Endodermal cell (in vitro differentiated cells): Measurements from ENCODE around the gene IL25. TPM values are rescaled to one million over a fixed set of nuclear protein-coding genes. Genes with fewer than 3 reads are reported as not detected.
A peak's percentile ranks its signal among the peaks of the same experiment; 100 is the strongest.

Experiments
- DNase-seq: peaks from one replicate; pipeline ENCODE4 v3.0.0-alpha.2; 2017
- H3K27ac ChIP-seq: 2 replicates; pipeline ENCODE4 v1.5.1; 2013; ENCODE audit warnings: mild to moderate bottlenecking, low read depth, low read length, moderate library complexity
- H3K27me3 ChIP-seq: 2 replicates; pipeline ENCODE4 v1.6.1; 2013; ENCODE audit warnings: mild to moderate bottlenecking, low read length, moderate library complexity; ENCODE audit not compliant: insufficient read depth, control insufficient read depth, poor library complexity, severe bottlenecking
- H3K36me3 ChIP-seq: 2 replicates; pipeline ENCODE4 v1.7.0; 2013; ENCODE audit warnings: mild to moderate bottlenecking, low read length, moderate library complexity; ENCODE audit not compliant: control insufficient read depth, insufficient read depth
- H3K4me1 ChIP-seq: one replicate; pipeline ENCODE4 v1.7.0; 2013; ENCODE audit warnings: low read length; ENCODE audit not compliant: control insufficient read depth, insufficient read depth
- H3K4me3 ChIP-seq: 2 replicates; pipeline ENCODE4 v1.5.1; 2013; ENCODE audit warnings: mild to moderate bottlenecking, low read length, moderate library complexity
- H3K9ac ChIP-seq: 2 replicates; pipeline ENCODE4 v1.6.1; 2013; ENCODE audit warnings: mild to moderate bottlenecking, low read length, moderate library complexity; ENCODE audit not compliant: poor library complexity, severe bottlenecking; ENCODE audit errors: extremely low read depth
- H3K9me3 ChIP-seq: 2 replicates; pipeline ENCODE4 v1.6.1; 2013; ENCODE audit warnings: mild to moderate bottlenecking, low read length, moderate library complexity; ENCODE audit not compliant: control insufficient read depth
- H3K27ac Mint-ChIP-seq: 2 replicates; pipeline ENCODE4 v1.8.0; 2020; ENCODE audit warnings: mixed read lengths
- H3K27me3 Mint-ChIP-seq: 2 replicates; pipeline ENCODE4 v1.8.0; 2021; ENCODE audit warnings: mild to moderate bottlenecking, mixed read lengths; ENCODE audit not compliant: insufficient read depth
- H3K36me3 Mint-ChIP-seq: 2 replicates; pipeline ENCODE4 v1.8.0; 2020; ENCODE audit warnings: low read depth, mixed read lengths
- H3K4me1 Mint-ChIP-seq: 2 replicates; pipeline ENCODE4 v1.8.0; 2020; ENCODE audit warnings: mixed read lengths
- H3K4me3 Mint-ChIP-seq: 2 replicates; pipeline ENCODE4 v1.8.0; 2020; ENCODE audit warnings: mild to moderate bottlenecking, moderate library complexity, mixed read lengths
- H3K9me3 Mint-ChIP-seq: 2 replicates; pipeline ENCODE4 v1.8.0; 2020; ENCODE audit warnings: mild to moderate bottlenecking, mixed read lengths
- WGBS, 2 experiments: methylation state at CpG; one replicate each; pipeline versions ENCODE4 v1.1.5 to v1.1.7; 2013; ENCODE audit warnings: missing lambda C conversion rate in 2 of 2, mixed read lengths in 1 of 2; ENCODE audit not compliant: insufficient coverage in 1 of 2, insufficient read length in 1 of 2; 5-methylcytosine and 5-hydroxymethylcytosine counted together
- total RNA-seq, 2 donors: library from RNA; stranded (reverse); fragmentation: NEBNext Ultra II Directional in 1 of 2; extraction: Animal tissue kit (Norgen Biotek cat#: 25700) in 1 of 2; gene quantifications; 2 replicates in 1 of 2; 3 replicates in 1 of 2; pipeline ENCODE4 v1.2.1, GENCODE V29; 2021
- TF ChIP-seq, protein P1 (sequence below): fragments of 200-600 bp; sonication (generic); conservative IDR thresholded peaks from 2 replicates; pipeline ENCODE4 v1.5.0; 2021; ENCODE audit warnings: antibody characterized with exemption, mild to moderate bottlenecking

Gene IL25
- total RNA-seq, 2 donors from 2014 or later, result not detected

- Mint-ChIP-seq H3K36me3 (peaks cover 31% of the 10 kb centered on the region), H3K4me3 (peak overlapping the region; percentile 90), H3K27me3 (peaks cover 22% of the 10 kb centered on the region), H3K4me1 (peaks cover 36% of the 10 kb centered on the region), H3K27ac (peak overlapping the region; percentile 94), H3K9me3 (no peaks in the 10 kb centered on the region)
- peak overlapping the region; percentile 73 for H3K9ac ChIP-seq
- H3K9me3 ChIP-seq, result no peaks in the 10 kb centered on the region
- peak; percentile 76 for DNase-seq
- TF ChIP-seq, protein P1, sequence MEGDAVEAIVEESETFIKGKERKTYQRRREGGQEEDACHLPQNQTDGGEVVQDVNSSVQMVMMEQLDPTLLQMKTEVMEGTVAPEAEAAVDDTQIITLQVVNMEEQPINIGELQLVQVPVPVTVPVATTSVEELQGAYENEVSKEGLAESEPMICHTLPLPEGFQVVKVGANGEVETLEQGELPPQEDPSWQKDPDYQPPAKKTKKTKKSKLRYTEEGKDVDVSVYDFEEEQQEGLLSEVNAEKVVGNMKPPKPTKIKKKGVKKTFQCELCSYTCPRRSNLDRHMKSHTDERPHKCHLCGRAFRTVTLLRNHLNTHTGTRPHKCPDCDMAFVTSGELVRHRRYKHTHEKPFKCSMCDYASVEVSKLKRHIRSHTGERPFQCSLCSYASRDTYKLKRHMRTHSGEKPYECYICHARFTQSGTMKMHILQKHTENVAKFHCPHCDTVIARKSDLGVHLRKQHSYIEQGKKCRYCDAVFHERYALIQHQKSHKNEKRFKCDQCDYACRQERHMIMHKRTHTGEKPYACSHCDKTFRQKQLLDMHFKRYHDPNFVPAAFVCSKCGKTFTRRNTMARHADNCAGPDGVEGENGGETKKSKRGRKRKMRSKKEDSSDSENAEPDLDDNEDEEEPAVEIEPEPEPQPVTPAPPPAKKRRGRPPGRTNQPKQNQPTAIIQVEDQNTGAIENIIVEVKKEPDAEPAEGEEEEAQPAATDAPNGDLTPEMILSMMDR, result no peak
- peaks cover 8% of the 10 kb centered on the region for H3K27me3 ChIP-seq
- H3K27ac ChIP-seq, result peak overlapping the region; percentile 97
- peak overlapping the region; percentile 84 for H3K4me3 ChIP-seq
- WGBS, 2 experiments, result 14 to 21% methylated on average over 6 to 21 of the region's 21 CpGs
- H3K36me3 ChIP-seq, result peaks cover 32% of the 10 kb centered on the region
- H3K4me1 ChIP-seq, result no peaks in the 10 kb centered on the region
Measured at GRCh38 chr14:23364164-23365035, 8.2 kb upstream of the IL25 start.

DNA sequence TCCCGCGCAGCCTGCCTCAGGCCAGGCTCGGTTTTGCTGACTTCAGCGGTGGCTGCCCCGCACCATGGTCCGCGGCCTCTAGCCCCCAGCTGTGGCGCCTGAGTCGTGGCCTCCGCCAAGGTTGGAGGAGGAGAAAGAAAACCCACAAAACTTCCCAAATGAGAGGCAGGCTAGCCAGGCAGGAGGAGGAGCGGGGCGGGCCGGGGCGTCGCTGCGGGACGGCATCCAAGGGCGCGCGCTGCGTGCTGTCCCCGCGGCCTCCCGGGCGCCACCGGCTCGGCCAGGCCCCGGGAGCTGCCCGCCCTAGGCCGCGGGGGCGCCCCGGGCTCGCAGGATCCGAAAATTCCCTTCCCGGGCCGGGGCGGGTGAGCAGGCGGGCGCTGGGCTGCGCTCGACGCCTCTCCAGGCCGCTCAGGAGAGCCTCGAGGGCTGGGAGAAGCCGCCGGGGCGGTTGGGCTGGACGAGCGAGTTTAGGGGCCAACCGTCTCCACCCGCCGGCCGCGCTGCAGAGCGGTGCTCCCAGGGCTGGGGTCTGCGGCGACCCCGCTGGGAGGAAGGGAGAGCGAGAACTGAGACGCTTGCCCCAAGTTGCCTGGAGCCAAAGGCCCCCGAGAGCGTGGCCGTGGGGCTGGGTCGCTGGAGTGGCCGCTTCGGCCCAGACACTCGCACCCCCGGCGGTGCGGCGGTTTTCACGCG, 7.4 kb upstream of the IL25 start, which contains the start of gene EFS:
Gene EFS (minus strand): TSS at position 137 of the 696 bp plus-strand sequence. CDS start 147 bp downstream, outside the sequence.
- H3K27me3 Mint-ChIP-seq, result peaks cover 24% of the 10 kb centered on the region
- H3K36me3 Mint-ChIP-seq, result peaks cover 26% of the 10 kb centered on the region
- H3K27ac ChIP-seq, result peak within 1 kb of the TSS; percentile 97
- H3K4me3 Mint-ChIP-seq, result peak within 1 kb of the TSS; percentile 90
- peak within 1 kb of the TSS; percentile 94 for H3K27ac Mint-ChIP-seq
- H3K9me3 ChIP-seq, result no peaks in the 10 kb centered on the region
- H3K4me3 ChIP-seq, result peak within 1 kb of the TSS; percentile 84
- no peaks in the 10 kb centered on the region for H3K9me3 Mint-ChIP-seq
- peaks cover 24% of the 10 kb centered on the region for H3K36me3 ChIP-seq
- H3K27me3 ChIP-seq, result peaks cover 8% of the 10 kb centered on the region
- H3K4me1 Mint-ChIP-seq, result peaks cover 36% of the 10 kb centered on the region
- peak; percentile 78 for DNase-seq
- peak within 1 kb of the TSS; percentile 73 for H3K9ac ChIP-seq
- 0 to 1% methylated on average over 10 to 74 of the region's 74 CpGs for WGBS, 2 experiments
- H3K4me1 ChIP-seq, result no peaks in the 10 kb centered on the region
- TF ChIP-seq, protein P1, result no peak

GRCh38 chr14:23365732-23366425, 6.7 kb upstream of the IL25 start:
- peaks cover 28% of the 10 kb centered on the region for H3K27me3 Mint-ChIP-seq
- peak overlapping the region; percentile 90 for H3K4me3 Mint-ChIP-seq
- H3K4me1 Mint-ChIP-seq, result peaks cover 33% of the 10 kb centered on the region
- H3K36me3 Mint-ChIP-seq, result peaks cover 21% of the 10 kb centered on the region
- Histone ChIP-seq H3K9me3 (no peaks in the 10 kb centered on the region), H3K36me3 (peaks cover 22% of the 10 kb centered on the region), H3K4me1 (no peaks in the 10 kb centered on the region), H3K27ac (peak overlapping the region; percentile 97), H3K4me3 (peak overlapping the region; percentile 84), H3K27me3 (peaks cover 8% of the 10 kb centered on the region), H3K9ac (peak overlapping the region; percentile 73)
- DNase-seq, result no peak
- 0% methylated on average over 4 to 46 of the region's 51 CpGs for WGBS, 2 experiments
- H3K27ac Mint-ChIP-seq, result no peak overlapping the region
- TF ChIP-seq, protein P1, result no peak
- H3K9me3 Mint-ChIP-seq, result no peaks in the 10 kb centered on the region
